Stimulated activated CD8-positive, alpha-beta memory T cell treated with anti-CD3 and anti-CD28 coated beads, Interleukin-7, amount 100 ng/mL, for 24 hours (primary cell): ENCODE results near the gene ISOC1.
A peak's percentile ranks its signal among the peaks of the same experiment; 100 is the strongest.

ENCODE experiments used
- DNase-seq: peaks from one replicate; pipeline ENCODE4 v3.0.0-alpha.2; 2020; ENCODE audit warnings: low read depth

ISOC1 gene

GRCh38 chr5:129094087-129094923, at the start of gene ISOC1:
TSS of gene ISOC1 (plus strand) at chr5:129094749. CDS start at chr5:129094767, 18 bp downstream.
- peak; percentile 78 for DNase-seq

DNA sequence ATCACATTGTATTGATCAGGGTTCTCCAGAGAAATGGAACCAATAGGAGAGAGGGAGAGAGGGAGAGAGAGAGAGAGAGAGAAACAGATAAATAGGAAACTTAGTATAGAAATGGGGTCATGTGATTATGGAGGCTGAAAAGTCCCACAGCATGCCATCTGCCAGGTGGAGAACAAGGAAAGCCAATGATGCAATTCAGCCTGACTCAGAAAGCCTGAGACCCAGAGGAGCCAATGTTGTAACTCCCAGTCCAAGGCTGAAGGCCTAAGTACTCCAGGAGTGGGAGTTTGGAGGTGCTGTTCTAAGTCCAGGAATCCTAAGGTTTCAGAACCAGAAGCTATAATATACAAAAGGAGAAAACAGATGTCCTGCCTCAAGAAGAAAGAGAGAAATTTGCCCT, 48.4 kb upstream of the ISOC1 start:
- no peak for DNase-seq

DNA sequence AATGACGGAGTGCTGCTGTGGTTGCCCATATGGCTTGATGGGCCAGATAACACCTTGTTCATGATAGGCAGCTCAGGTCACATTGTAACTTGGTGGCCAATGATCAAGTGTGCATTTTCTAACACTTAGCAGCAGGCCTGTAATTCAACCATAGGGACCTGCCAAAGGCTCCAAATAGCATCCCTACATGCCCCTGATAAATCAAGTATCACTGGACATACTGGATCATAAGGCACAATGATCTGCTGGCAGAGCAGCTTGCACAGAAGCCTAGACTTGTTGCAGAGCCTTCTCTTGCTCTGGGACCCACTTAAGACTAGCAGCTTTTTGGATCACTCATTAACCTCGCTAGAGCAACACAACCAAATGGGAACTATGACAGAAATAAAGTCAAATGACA, 46.0 kb upstream of the ISOC1 start:
- no peak for DNase-seq

GRCh38 chr5:129049126-129049799, 45.3 kb upstream of the ISOC1 start:
- no peak for DNase-seq

DNA sequence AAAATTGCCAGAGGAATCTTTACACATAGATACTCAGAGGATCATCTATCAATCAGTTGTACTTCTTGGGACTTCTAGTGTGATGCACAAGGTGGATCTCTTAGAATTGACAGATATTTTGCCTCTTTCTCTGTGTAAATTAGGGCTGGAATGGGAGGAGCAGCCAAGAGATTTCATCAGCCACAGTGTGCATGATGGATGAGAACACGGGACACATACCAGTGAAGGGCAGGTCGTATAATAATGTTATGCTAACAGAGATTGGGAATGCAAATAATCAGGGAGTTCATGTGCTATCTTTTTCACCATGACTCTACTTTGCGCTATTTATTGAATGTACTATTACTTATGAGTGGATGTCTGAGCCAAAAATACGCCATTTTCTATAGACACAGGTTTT, 43.3 kb upstream of the ISOC1 start:
- no peak for DNase-seq

GRCh38 chr5:129053438-129053837, 41.1 kb upstream of the ISOC1 start:
- no peak for DNase-seq

- DNase-seq: no peak
Observed at GRCh38 chr5:129057329-129057728, 37.2 kb upstream of the ISOC1 start.

DNA sequence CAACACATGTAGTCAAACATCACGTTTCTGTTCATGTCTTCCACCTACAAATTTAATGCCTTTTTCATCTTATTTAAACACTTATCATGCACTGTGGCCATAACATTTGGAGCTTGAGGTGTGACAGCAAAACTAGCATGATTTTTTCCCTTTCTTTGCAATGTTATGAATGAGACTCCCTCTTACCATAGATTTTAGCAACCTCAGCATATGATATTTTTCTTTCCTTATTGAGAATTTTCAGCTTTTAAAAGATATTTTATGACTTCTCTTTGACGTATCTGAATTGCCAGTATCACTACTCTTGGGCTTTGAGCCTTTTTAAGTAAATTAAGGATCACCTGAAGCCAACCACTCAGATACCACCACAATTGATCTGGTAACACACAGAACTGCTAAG, 32.7 kb upstream of the ISOC1 start:
- DNase-seq: no peak

DNA sequence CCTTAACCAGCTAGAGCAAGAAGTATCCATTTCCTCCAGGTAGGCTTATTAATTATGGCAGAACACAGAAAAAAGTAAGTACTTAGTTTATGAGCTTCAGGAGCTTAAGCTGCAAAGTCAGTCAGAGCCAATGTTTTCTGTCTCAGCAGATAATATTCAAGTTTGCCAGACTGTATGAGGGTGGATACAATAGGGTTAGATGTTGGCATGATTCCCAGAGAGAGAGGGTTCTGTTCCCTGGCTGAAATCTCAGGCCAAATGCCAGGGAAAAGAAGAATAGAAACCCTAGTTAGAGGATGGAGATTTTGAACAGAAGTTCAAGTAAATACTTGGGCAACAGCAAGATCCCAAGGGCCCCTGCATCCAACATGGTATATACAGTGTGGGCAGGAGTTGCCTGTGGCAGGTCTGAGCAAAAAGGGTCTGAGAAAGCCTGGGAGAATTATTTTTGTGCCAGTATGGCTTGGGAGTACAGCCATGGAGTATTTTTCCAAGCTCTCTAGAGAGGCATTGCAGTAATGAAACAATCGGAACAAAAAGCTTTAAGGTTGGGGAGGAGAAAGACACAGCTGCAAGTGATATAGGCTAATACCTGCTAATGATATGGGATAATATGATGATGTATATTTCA, 31.0 kb upstream of the ISOC1 start:
- no peak for DNase-seq

GRCh38 chr5:129065721-129066120, 28.8 kb upstream of the ISOC1 start:
- DNase-seq: no peak

DNA sequence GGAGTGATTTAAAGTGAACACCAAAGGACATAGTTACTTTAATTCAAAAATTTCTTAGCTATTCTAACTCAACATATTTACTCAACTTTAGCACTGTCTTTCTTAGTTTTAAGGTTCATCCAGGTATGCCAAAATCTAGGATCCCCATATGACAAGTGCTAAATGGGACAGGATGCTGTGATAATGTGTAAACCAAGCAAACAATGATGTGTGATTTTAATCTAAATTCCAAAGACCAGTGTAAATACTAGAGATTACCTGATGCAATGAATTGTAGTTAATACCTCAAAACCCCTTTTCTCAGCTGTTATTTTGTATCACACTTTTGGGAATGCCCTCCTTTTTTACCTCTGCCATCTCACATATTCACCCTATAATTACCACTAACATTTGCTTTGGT, 26.8 kb upstream of the ISOC1 start:
- no peak for DNase-seq

DNA sequence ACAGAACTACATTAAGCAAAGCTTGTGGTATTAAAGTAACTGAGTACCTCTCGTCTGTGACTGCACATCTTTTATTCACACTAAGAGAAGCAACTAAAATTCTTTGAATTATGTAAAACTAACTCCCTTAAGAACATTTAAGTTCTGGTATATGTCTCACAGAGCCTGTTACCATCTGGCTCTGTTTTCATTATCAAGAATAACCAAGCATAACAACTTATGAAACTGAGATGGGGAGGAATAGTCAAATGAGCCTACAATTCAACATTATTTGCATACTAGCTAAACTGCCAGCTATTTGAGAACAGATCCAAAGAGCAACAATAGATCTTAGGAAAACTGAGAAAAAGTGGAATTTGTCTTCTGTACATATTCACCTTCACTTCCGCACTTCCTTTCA, 25.3 kb upstream of the ISOC1 start:
- no peak for DNase-seq

- no peak for DNase-seq
Observed at GRCh38 chr5:129073111-129073510, 21.4 kb upstream of the ISOC1 start.

DNA sequence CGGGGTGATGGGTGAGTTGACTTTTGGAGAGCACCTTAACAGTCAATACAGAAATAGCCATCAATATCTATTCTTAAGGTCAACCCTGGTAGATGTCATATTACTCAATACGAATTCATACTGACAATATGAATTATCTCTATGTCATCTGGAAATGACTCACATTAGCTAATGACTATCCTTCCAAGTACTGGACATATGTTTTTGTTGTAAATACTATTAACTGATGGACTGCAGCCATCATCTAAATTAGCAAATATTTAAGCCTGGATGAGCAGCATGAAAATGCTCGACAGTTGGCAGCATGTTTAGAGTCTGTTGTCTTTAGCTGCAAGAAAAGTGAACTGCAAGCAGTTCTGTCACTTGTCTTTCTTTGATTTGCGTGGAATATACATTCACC, 19.6 kb upstream of the ISOC1 start:
- DNase-seq: no peak

DNA sequence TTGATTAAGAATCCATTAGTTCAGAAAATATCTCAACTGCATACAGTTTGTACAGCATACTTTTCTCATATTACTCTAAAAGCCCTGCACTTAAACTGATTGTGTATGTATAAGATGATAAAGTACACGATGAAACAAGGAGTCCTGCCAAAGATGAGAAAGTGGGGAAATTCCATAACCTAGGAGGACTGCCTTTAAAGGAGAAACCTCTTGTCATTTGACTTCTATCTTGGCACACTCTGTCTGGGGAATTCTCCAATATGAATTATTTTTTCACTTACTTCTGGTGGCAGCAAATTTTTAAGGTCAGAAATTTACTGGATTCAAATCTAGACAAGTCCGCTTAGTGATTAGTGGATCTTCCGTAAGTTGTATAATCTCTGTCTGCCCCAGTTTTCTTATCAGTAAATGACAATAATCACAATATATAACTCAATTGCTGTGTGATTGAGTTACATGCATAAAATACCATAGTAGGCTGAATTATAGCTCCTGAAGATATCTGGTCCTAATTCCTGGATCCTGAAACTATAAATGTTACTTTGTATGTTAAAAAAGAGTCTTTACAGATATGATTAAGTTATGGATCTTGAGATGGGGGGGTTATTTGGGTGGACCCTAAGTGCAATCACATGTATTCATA, 17.0 kb upstream of the ISOC1 start:
- no peak for DNase-seq

- no peak for DNase-seq
Observed at GRCh38 chr5:129078247-129078646, 16.3 kb upstream of the ISOC1 start.

- no peak for DNase-seq
Observed at GRCh38 chr5:129078660-129079059, 15.9 kb upstream of the ISOC1 start.

- DNase-seq: no peak
Observed at GRCh38 chr5:129079496-129079895, 15.1 kb upstream of the ISOC1 start.

DNA sequence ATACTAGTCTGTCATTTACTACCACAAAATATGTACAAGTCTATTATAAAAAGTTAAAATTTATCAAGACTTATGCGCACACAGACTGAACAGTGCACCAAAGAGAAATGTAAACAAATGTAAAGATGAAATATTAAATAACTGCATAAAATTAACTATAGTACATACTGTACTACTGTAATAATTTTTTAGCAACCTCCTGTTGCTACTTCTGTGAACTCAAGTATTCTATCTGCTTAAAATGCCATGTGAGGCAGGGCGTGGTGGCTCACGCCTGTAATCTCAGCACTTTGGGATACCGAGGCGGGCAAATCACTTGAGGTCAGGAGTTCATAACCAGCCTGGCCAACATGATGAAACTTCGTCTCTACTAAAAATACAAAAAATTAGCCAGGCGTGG, 13.8 kb upstream of the ISOC1 start:
- no peak for DNase-seq

- DNase-seq: no peak
Observed at GRCh38 chr5:129082225-129083136, 12.1 kb upstream of the ISOC1 start.
